GM23338 (cell line): ENCODE results near the gene CACNA2D1. TPM values are rescaled to one million over a fixed set of nuclear protein-coding genes. Genes with fewer than 3 reads are reported as not detected.

ENCODE experiments used
- ATAC-seq: fragments of 200-7000 bp; cut with Tn5 transposase; 3 replicates; pipeline ENCODE4 v1.9.1; 2020
- DNase-seq: peaks from one replicate; pipeline ENCODE4 v3.0.0-alpha.2; 2015; ENCODE audit warnings: low spot score
- H2AFZ ChIP-seq: fragments of 200-600 bp; sonication (generic); 2 replicates; pipeline ENCODE4 v1.8.0; 2016; ENCODE audit warnings: antibody characterized with exemption, mild to moderate bottlenecking, moderate library complexity
- H3F3A ChIP-seq: fragments of 200-600 bp; sonication (generic); replicated peaks from 2 replicates; pipeline ENCODE4 v1.8.0; 2017; ENCODE audit warnings: antibody characterized with exemption, mixed run types, low read depth
- H3K27ac ChIP-seq: fragments of 200-600 bp; sonication (generic); 2 replicates; pipeline ENCODE4 v1.6.1; 2016; ENCODE audit warnings: low read depth
- H3K27me3 ChIP-seq: fragments of 200-600 bp; sonication (generic); 2 replicates; pipeline ENCODE4 v1.8.0; 2016; ENCODE audit warnings: mild to moderate bottlenecking, mixed run types, moderate library complexity; ENCODE audit not compliant: insufficient read depth
- H3K36me3 ChIP-seq: fragments of 200-600 bp; sonication (generic); 2 replicates; pipeline ENCODE4 v1.8.0; 2016; ENCODE audit warnings: mild to moderate bottlenecking; ENCODE audit not compliant: insufficient read depth
- H3K4me1 ChIP-seq: fragments of 200-600 bp; sonication (generic); 2 replicates; pipeline ENCODE4 v1.8.0; 2016; ENCODE audit warnings: mild to moderate bottlenecking, moderate library complexity; ENCODE audit not compliant: insufficient read depth
- H3K4me2 ChIP-seq: fragments of 200-600 bp; sonication (generic); 2 replicates; pipeline ENCODE4 v1.7.1; 2017; ENCODE audit warnings: mixed run types
- H3K4me3 ChIP-seq: fragments of 200-600 bp; sonication (generic); 2 replicates; pipeline ENCODE4 v1.6.1; 2016; ENCODE audit warnings: mixed run types
- H3K79me2 ChIP-seq: fragments of 200-600 bp; sonication (generic); replicated peaks from 2 replicates; pipeline ENCODE4 v1.8.0; 2017; ENCODE audit warnings: mild to moderate bottlenecking; ENCODE audit not compliant: insufficient read depth
- H3K9me2 ChIP-seq: fragments of 200-600 bp; sonication (generic); 2 replicates; pipeline ENCODE4 v1.8.0; 2017; ENCODE audit not compliant: insufficient read depth
- H4K20me1 ChIP-seq: fragments of 200-600 bp; sonication (generic); replicated peaks from 2 replicates; pipeline ENCODE4 v1.8.0; 2017; ENCODE audit warnings: mild to moderate bottlenecking; ENCODE audit not compliant: insufficient read depth
- H3K27ac Mint-ChIP-seq: 2 replicates; pipeline ENCODE4 v1.8.0; 2020; ENCODE audit warnings: inconsistent platforms, mild to moderate bottlenecking, moderate library complexity, mixed read lengths
- H3K27me3 Mint-ChIP-seq: 3 replicates; pipeline ENCODE4 v1.8.0; 2022; ENCODE audit warnings: low read depth, mild to moderate bottlenecking, moderate library complexity, mixed read lengths, inconsistent platforms; ENCODE audit not compliant: insufficient read depth, poor library complexity
- H3K36me3 Mint-ChIP-seq: 3 replicates; pipeline ENCODE4 v1.8.0; 2021; ENCODE audit warnings: low read depth, mild to moderate bottlenecking, inconsistent platforms, moderate library complexity, mixed read lengths
- H3K4me1 Mint-ChIP-seq: 3 replicates; pipeline ENCODE4 v1.8.0; 2020; ENCODE audit warnings: mild to moderate bottlenecking, inconsistent platforms, mixed read lengths
- H3K4me3 Mint-ChIP-seq: 3 replicates; pipeline ENCODE4 v1.8.0; 2021; ENCODE audit warnings: moderate library complexity, mild to moderate bottlenecking, inconsistent platforms, mixed read lengths
- H3K9me3 Mint-ChIP-seq: 3 replicates; pipeline ENCODE4 v1.8.0; 2020; ENCODE audit warnings: moderate library complexity, mild to moderate bottlenecking, inconsistent platforms, mixed read lengths
- CREB1 ChIP-seq: fragments of 250-450 bp; sonication (Bioruptor Pico); IDR thresholded peaks from 2 replicates; pipeline ENCODE4 v1.5.0; 2020; ENCODE audit warnings: low read depth, mild to moderate bottlenecking, moderate library complexity
- EZH2 ChIP-seq: fragments of 200-600 bp; sonication (generic); IDR thresholded peaks from one replicate; pipeline ENCODE4 v1.8.0; 2017; ENCODE audit warnings: antibody characterized with exemption, mild to moderate bottlenecking, low read depth; ENCODE audit not compliant: unreplicated experiment
- EZH2phosphoT487 ChIP-seq: fragments of 200-600 bp; sonication (generic); IDR thresholded peaks from one replicate; pipeline ENCODE4 v1.8.1; 2018; ENCODE audit warnings: antibody characterized with exemption; ENCODE audit not compliant: unreplicated experiment
- JUNB ChIP-seq: IDR thresholded peaks from one replicate; pipeline ENCODE4 v1.6.1; 2016; ENCODE audit warnings: antibody characterized with exemption; ENCODE audit not compliant: unreplicated experiment
- POLR2AphosphoS5 ChIP-seq: IDR thresholded peaks from 2 replicates; pipeline ENCODE4 v1.6.1; 2016; ENCODE audit warnings: antibody characterized with exemption, low read depth
- STAT1 ChIP-seq: IDR thresholded peaks from one replicate; pipeline ENCODE4 v1.6.1; 2016; ENCODE audit warnings: antibody characterized with exemption; ENCODE audit not compliant: unreplicated experiment
- ZNF114 ChIP-seq: fragments of 250-450 bp; sonication (Bioruptor Pico); IDR thresholded peaks from 2 replicates; pipeline ENCODE4 v1.5.0; 2020; ENCODE audit warnings: mild to moderate bottlenecking, moderate library complexity
- ZNF331 ChIP-seq: fragments of 250-450 bp; sonication (Bioruptor Pico); IDR thresholded peaks from 2 replicates; pipeline ENCODE4 v1.5.0; 2020; ENCODE audit warnings: low read depth, mild to moderate bottlenecking, moderate library complexity
- polyA plus RNA-seq: library from polyadenylated mRNA; unstranded; fragments of >200 nt; fragmentation: Nextera tagmentation; extraction: Ambion mirVana; gene quantifications from 2 replicates; pipeline ENCODE4 v1.2.1, GENCODE V29; 2016
- total RNA-seq: library from RNA; depleted of rRNA; stranded (reverse); fragments of >200 nt; shearing (Covaris generic); gene quantifications from 2 replicates; pipeline ENCODE4 v1.2.3, GENCODE V29; 2014
- TF ChIP-seq, protein P1 (sequence below), 2 experiments: fragments of 200-600 bp in 1 of 2; sonication (generic) in 1 of 2; conservative IDR thresholded peaks; 2 replicates each; pipeline versions ENCODE4 v1.5.1 to v1.6.1; 2016 to 2017; ENCODE audit warnings: antibody characterized with exemption in 2 of 2, low read depth in 2 of 2, mild to moderate bottlenecking in 2 of 2, moderate library complexity in 1 of 2
- TF ChIP-seq, protein P2 (sequence below): IDR thresholded peaks from one replicate; pipeline ENCODE4 v1.6.1; 2018; ENCODE audit warnings: antibody characterized with exemption; ENCODE audit not compliant: unreplicated experiment
- TF ChIP-seq, protein P3 (sequence below): fragments of 250-450 bp; sonication (Bioruptor Pico); IDR thresholded peaks from 2 replicates; pipeline ENCODE4 v1.5.0; 2020; ENCODE audit warnings: mild to moderate bottlenecking, moderate library complexity

The CACNA2D1 gene
- total and polyA plus RNA-seq, 2 experiments from 2014 or later, result 7.0 to 20.4 TPM

DNA sequence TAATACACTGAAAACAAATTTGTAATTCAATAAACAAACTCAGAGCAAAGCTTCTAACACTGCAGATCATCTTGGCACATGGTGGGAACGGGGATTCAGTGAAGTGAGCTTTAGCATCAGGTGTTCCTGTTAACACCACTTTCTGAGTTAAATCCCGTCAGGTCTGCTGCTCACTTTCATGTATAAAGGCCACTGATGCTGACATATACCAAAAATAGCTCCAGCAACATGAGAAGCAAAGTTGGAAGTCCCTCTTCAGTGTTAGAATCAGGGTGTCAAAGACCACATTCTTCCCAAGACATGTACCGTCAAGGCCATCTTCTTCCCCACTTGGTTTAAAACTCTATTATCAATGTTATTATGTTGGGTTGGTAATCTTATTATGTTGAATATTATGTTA, 11.7 kb upstream of the CACNA2D1 start (continued):
- TF ChIP-seq, protein P1, sequence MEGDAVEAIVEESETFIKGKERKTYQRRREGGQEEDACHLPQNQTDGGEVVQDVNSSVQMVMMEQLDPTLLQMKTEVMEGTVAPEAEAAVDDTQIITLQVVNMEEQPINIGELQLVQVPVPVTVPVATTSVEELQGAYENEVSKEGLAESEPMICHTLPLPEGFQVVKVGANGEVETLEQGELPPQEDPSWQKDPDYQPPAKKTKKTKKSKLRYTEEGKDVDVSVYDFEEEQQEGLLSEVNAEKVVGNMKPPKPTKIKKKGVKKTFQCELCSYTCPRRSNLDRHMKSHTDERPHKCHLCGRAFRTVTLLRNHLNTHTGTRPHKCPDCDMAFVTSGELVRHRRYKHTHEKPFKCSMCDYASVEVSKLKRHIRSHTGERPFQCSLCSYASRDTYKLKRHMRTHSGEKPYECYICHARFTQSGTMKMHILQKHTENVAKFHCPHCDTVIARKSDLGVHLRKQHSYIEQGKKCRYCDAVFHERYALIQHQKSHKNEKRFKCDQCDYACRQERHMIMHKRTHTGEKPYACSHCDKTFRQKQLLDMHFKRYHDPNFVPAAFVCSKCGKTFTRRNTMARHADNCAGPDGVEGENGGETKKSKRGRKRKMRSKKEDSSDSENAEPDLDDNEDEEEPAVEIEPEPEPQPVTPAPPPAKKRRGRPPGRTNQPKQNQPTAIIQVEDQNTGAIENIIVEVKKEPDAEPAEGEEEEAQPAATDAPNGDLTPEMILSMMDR (conservative IDR thresholded peaks at IDR 0.05; ENCODE audit: low read depth in 2 of 2), result no peak
- TF ChIP-seq, protein P2, sequence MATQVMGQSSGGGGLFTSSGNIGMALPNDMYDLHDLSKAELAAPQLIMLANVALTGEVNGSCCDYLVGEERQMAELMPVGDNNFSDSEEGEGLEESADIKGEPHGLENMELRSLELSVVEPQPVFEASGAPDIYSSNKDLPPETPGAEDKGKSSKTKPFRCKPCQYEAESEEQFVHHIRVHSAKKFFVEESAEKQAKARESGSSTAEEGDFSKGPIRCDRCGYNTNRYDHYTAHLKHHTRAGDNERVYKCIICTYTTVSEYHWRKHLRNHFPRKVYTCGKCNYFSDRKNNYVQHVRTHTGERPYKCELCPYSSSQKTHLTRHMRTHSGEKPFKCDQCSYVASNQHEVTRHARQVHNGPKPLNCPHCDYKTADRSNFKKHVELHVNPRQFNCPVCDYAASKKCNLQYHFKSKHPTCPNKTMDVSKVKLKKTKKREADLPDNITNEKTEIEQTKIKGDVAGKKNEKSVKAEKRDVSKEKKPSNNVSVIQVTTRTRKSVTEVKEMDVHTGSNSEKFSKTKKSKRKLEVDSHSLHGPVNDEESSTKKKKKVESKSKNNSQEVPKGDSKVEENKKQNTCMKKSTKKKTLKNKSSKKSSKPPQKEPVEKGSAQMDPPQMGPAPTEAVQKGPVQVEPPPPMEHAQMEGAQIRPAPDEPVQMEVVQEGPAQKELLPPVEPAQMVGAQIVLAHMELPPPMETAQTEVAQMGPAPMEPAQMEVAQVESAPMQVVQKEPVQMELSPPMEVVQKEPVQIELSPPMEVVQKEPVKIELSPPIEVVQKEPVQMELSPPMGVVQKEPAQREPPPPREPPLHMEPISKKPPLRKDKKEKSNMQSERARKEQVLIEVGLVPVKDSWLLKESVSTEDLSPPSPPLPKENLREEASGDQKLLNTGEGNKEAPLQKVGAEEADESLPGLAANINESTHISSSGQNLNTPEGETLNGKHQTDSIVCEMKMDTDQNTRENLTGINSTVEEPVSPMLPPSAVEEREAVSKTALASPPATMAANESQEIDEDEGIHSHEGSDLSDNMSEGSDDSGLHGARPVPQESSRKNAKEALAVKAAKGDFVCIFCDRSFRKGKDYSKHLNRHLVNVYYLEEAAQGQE, result no peak
- TF ChIP-seq STAT1, result no peak
- TF ChIP-seq POLR2AphosphoS5, result no peak
- no peak for TF ChIP-seq JUNB
- no peak for TF ChIP-seq ZNF114 (CRISPR knock-in tag)
- no peak for TF ChIP-seq ZNF331 (CRISPR knock-in tag)

DNA sequence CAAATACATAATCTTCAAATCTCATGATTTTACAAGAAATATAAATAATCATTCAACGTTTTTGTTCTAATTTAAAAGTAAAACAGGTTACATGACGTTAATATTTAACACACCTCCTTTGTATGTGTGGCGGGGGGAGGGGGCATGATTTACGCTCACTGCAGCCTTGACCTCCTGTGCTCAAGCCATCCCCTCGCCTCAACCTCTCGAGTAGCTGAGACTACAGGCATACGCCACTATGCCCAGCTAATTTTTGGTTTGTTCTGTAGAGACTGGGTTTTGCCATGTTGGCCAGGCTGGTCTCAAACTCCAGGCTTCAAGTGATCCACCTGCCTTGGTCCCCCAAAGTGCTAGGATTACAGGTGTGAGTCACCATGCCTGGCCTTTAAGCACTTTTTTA, 7.2 kb upstream of the CACNA2D1 start:
- Mint-ChIP-seq H3K27ac (no peak overlapping the region), H3K27me3 (peaks cover 2% of the 10 kb centered on the region), H3K4me3 (no peak overlapping the region), H3K36me3 (no peaks in the 10 kb centered on the region), H3K4me1 (peaks cover 20% of the 10 kb centered on the region), H3K9me3 (no peaks in the 10 kb centered on the region)
- no peak overlapping the region for H3K4me2 ChIP-seq
- no peaks in the 10 kb centered on the region for H3K79me2 ChIP-seq
- H3K36me3 ChIP-seq, result no peaks in the 10 kb centered on the region
- no peak overlapping the region for H2AFZ ChIP-seq
- H3K4me1 ChIP-seq, result peaks cover 20% of the 10 kb centered on the region
- no peak overlapping the region for H3K27ac ChIP-seq
- H3K9me2 ChIP-seq, result no peaks in the 10 kb centered on the region
- no peak overlapping the region for H3K4me3 ChIP-seq
- DNase-seq (no peak), ATAC-seq (peak; percentile 71)
- H3F3A ChIP-seq, result no peaks in the 10 kb centered on the region
- H3K27me3 ChIP-seq, result peaks cover 11% of the 10 kb centered on the region
- H4K20me1 ChIP-seq, result no peaks in the 10 kb centered on the region
- TF ChIP-seq EZH2phosphoT487, result no peak
- TF ChIP-seq JUNB, result no peak
- TF ChIP-seq, protein P3, sequence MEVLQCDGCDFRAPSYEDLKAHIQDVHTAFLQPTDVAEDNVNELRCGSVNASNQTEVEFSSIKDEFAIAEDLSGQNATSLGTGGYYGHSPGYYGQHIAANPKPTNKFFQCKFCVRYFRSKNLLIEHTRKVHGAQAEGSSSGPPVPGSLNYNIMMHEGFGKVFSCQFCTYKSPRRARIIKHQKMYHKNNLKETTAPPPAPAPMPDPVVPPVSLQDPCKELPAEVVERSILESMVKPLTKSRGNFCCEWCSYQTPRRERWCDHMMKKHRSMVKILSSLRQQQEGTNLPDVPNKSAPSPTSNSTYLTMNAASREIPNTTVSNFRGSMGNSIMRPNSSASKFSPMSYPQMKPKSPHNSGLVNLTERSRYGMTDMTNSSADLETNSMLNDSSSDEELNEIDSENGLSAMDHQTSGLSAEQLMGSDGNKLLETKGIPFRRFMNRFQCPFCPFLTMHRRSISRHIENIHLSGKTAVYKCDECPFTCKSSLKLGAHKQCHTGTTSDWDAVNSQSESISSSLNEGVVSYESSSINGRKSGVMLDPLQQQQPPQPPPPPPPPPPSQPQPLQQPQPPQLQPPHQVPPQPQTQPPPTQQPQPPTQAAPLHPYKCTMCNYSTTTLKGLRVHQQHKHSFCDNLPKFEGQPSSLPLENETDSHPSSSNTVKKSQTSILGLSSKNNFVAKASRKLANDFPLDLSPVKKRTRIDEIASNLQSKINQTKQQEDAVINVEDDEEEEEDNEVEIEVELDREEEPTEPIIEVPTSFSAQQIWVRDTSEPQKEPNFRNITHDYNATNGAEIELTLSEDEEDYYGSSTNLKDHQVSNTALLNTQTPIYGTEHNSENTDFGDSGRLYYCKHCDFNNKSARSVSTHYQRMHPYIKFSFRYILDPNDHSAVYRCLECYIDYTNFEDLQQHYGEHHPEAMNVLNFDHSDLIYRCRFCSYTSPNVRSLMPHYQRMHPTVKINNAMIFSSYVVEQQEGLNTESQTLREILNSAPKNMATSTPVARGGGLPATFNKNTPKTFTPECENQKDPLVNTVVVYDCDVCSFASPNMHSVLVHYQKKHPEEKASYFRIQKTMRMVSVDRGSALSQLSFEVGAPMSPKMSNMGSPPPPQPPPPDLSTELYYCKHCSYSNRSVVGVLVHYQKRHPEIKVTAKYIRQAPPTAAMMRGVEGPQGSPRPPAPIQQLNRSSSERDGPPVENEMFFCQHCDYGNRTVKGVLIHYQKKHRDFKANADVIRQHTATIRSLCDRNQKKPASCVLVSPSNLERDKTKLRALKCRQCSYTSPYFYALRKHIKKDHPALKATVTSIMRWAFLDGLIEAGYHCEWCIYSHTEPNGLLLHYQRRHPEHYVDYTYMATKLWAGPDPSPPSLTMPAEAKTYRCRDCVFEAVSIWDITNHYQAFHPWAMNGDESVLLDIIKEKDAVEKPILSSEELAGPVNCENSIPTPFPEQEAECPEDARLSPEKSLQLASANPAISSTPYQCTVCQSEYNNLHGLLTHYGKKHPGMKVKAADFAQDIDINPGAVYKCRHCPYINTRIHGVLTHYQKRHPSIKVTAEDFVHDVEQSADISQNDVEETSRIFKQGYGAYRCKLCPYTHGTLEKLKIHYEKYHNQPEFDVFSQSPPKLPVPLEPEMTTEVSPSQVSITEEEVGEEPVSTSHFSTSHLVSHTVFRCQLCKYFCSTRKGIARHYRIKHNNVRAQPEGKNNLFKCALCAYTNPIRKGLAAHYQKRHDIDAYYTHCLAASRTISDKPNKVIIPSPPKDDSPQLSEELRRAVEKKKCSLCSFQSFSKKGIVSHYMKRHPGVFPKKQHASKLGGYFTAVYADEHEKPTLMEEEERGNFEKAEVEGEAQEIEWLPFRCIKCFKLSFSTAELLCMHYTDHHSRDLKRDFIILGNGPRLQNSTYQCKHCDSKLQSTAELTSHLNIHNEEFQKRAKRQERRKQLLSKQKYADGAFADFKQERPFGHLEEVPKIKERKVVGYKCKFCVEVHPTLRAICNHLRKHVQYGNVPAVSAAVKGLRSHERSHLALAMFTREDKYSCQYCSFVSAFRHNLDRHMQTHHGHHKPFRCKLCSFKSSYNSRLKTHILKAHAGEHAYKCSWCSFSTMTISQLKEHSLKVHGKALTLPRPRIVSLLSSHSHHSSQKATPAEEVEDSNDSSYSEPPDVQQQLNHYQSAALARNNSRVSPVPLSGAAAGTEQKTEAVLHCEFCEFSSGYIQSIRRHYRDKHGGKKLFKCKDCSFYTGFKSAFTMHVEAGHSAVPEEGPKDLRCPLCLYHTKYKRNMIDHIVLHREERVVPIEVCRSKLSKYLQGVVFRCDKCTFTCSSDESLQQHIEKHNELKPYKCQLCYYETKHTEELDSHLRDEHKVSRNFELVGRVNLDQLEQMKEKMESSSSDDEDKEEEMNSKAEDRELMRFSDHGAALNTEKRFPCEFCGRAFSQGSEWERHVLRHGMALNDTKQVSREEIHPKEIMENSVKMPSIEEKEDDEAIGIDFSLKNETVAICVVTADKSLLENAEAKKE (CRISPR knock-in tag), result no peak
- no peak for TF ChIP-seq EZH2
- TF ChIP-seq, protein P2, result no peak
- no peak for TF ChIP-seq CREB1 (CRISPR knock-in tag)
